H1 (cell line): ENCODE data around the gene TMEM129. TPM values are rescaled to one million over a fixed set of nuclear protein-coding genes. Genes with fewer than 3 reads are reported as not detected.

Experiments
- CTCF ChIA-PET: fragments of 300-600 bp; sonication (Branson Sonifier 250); formaldehyde crosslinking; loops from one replicate; lab custom pipeline; 2021; ENCODE audit not compliant: partially characterized antibody; lab: Charles Lee
- POLR2A ChIA-PET: fragments of 300-600 bp; sonication (Branson Sonifier 250); formaldehyde crosslinking; loops from one replicate; lab custom pipeline; 2021; ENCODE audit warnings: inconsistent platforms; ENCODE audit not compliant: partially characterized antibody; lab: Charles Lee
- DNase-seq, 2 experiments: peaks; one replicate each; pipeline versions ENCODE4 v3.0.0 to v3.0.0-alpha.2; 2010 to 2022; ENCODE audit warnings: low spot score in 2 of 2, low read depth in 1 of 2, mixed read lengths in 1 of 2
- FAIRE-seq: peaks from 2 replicates; lab custom pipeline; 2011; peaks lifted over from hg19 to GRCh38; lab: Jason Lieb, UNC
- H2AFZ ChIP-seq: 2 replicates; pipeline ENCODE4 v1.8.1; 2012; ENCODE audit warnings: low read length, inconsistent platforms
- H2AK5ac ChIP-seq: 2 replicates; pipeline ENCODE4 v1.6.1; 2013; ENCODE audit warnings: low read depth, low read length
- H2BK120ac ChIP-seq: replicated peaks from 2 replicates; pipeline ENCODE3; 2013; ENCODE audit warnings: low read depth, low read length, inconsistent platforms
- H2BK12ac ChIP-seq: 2 replicates; pipeline ENCODE4 v1.6.1; 2013; ENCODE audit warnings: low read depth, low read length
- H2BK15ac ChIP-seq: 2 replicates; pipeline ENCODE4 v1.6.1; 2013; ENCODE audit warnings: low read length
- H2BK20ac ChIP-seq: 2 replicates; pipeline ENCODE4 v1.6.1; 2013; ENCODE audit warnings: low read length
- H2BK5ac ChIP-seq: 2 replicates; pipeline ENCODE4 v1.6.1; 2013; ENCODE audit warnings: low read depth, low read length
- H3K14ac ChIP-seq: 2 replicates; pipeline ENCODE4 v1.6.1; 2013; ENCODE audit warnings: inconsistent platforms; ENCODE audit not compliant: insufficient read length
- H3K18ac ChIP-seq: 2 replicates; pipeline ENCODE4 v1.6.1; 2013; ENCODE audit warnings: low read length; ENCODE audit errors: extremely low read depth
- H3K23ac ChIP-seq: 2 replicates; pipeline ENCODE4 v1.6.1; 2013; ENCODE audit warnings: inconsistent platforms; ENCODE audit not compliant: insufficient read length
- H3K23me2 ChIP-seq: 2 replicates; pipeline ENCODE4 v1.6.1; 2013; ENCODE audit warnings: low read depth, low read length
- H3K27ac ChIP-seq: 2 replicates; pipeline ENCODE4 v1.6.1; 2011; ENCODE audit warnings: low read depth, low read length, inconsistent platforms
- H3K27me3 ChIP-seq, 4 experiments: replicated peaks in 1 of 4; 1 replicate in 1 of 4; 2 replicates in 3 of 4; pipeline versions ENCODE4 v1.6.1 to v1.8.1; 2011 to 2013; ENCODE audit warnings: low read length in 3 of 4, mild to moderate bottlenecking in 3 of 4, inconsistent platforms in 2 of 4, mixed read lengths in 2 of 4, moderate library complexity in 1 of 4; ENCODE audit not compliant: control insufficient read depth in 3 of 4, insufficient read depth in 3 of 4; ENCODE audit errors: extremely low read depth in 1 of 4
- H3K36me3 ChIP-seq, 4 experiments: 2 replicates each; pipeline versions ENCODE4 v1.6.1 to v1.8.1; 2011 to 2013; ENCODE audit warnings: mild to moderate bottlenecking in 4 of 4, low read length in 3 of 4, moderate library complexity in 2 of 4, control low read depth in 1 of 4, inconsistent platforms in 1 of 4; ENCODE audit not compliant: insufficient read depth in 4 of 4, control insufficient read depth in 2 of 4
- H3K4ac ChIP-seq: replicated peaks from 2 replicates; pipeline ENCODE3; 2013; ENCODE audit warnings: low read length, low read depth, mixed read lengths, inconsistent platforms; ENCODE audit not compliant: insufficient read length
- H3K4me1 ChIP-seq, 4 experiments: replicated peaks in 1 of 4; 1 replicate in 1 of 4; 2 replicates in 3 of 4; pipeline versions ENCODE4 v1.6.1 to v1.8.1; 2011 to 2013; ENCODE audit warnings: low read length in 3 of 4, inconsistent platforms in 2 of 4, mixed read lengths in 1 of 4; ENCODE audit not compliant: insufficient read depth in 4 of 4, control insufficient read depth in 3 of 4
- H3K4me2 ChIP-seq, 2 experiments: 2 replicates each; pipeline versions ENCODE4 v1.6.1 to v1.8.1; 2011 to 2013; ENCODE audit warnings: low read depth in 2 of 2, low read length in 2 of 2, control low read depth in 1 of 2, inconsistent platforms in 1 of 2, mild to moderate bottlenecking in 1 of 2; ENCODE audit not compliant: insufficient read depth in 1 of 2
- H3K4me3 ChIP-seq, 4 experiments: fragments of 200-600, 300-600 bp in 1 of 4; sonication (generic), shearing (Covaris generic), sonication (Bioruptor Twin) in 1 of 4; 2 replicates each; pipeline versions ENCODE4 v1.5.1 to v1.8.1; 2011 to 2016; ENCODE audit warnings: low read length in 4 of 4, low read depth in 3 of 4, control low read depth in 2 of 4, inconsistent platforms in 2 of 4, mild to moderate bottlenecking in 2 of 4, mixed read lengths in 1 of 4, moderate library complexity in 1 of 4; ENCODE audit not compliant: insufficient read depth in 2 of 4; ENCODE audit errors: extremely low read depth in 1 of 4
- H3K56ac ChIP-seq: replicated peaks from 2 replicates; pipeline ENCODE3; 2013; ENCODE audit warnings: low read depth, mild to moderate bottlenecking, mixed read lengths, low read length, inconsistent platforms; ENCODE audit not compliant: insufficient read length
- H3K79me1 ChIP-seq: 2 replicates; pipeline ENCODE4 v1.6.1; 2013; ENCODE audit warnings: low read depth, low read length, control low read depth
- H3K79me2 ChIP-seq, 2 experiments: 2 replicates each; pipeline versions ENCODE4 v1.6.1 to v1.8.1; 2012 to 2013; ENCODE audit warnings: low read length in 2 of 2, mild to moderate bottlenecking in 2 of 2, inconsistent platforms in 1 of 2; ENCODE audit not compliant: insufficient read depth in 2 of 2, control insufficient read depth in 1 of 2
- H3K9ac ChIP-seq, 4 experiments: replicated peaks in 1 of 4; 1 replicate in 1 of 4; 2 replicates in 3 of 4; pipeline versions ENCODE4 v1.6.1 to v1.8.1; 2011 to 2013; ENCODE audit warnings: low read depth in 3 of 4, low read length in 3 of 4, control low read depth in 2 of 4, mild to moderate bottlenecking in 2 of 4, moderate library complexity in 2 of 4, inconsistent platforms in 1 of 4; ENCODE audit errors: extremely low read depth in 1 of 4
- H3K9me3 ChIP-seq, 2 experiments: 2 replicates each; pipeline versions ENCODE4 v1.6.1 to v1.8.1; 2012 to 2013; ENCODE audit warnings: mild to moderate bottlenecking in 2 of 2, moderate library complexity in 2 of 2, control low read depth in 1 of 2, inconsistent platforms in 1 of 2, low read depth in 1 of 2, low read length in 1 of 2, mixed read lengths in 1 of 2; ENCODE audit not compliant: insufficient read depth in 2 of 2
- H4K20me1 ChIP-seq, 2 experiments: replicated peaks in 1 of 2; 2 replicates each; pipeline versions ENCODE3 to v1.8.1; 2011 to 2013; ENCODE audit warnings: inconsistent platforms in 2 of 2, low read length in 2 of 2, mild to moderate bottlenecking in 1 of 2; ENCODE audit not compliant: insufficient read depth in 2 of 2, control insufficient read depth in 1 of 2
- H4K5ac ChIP-seq: 2 replicates; pipeline ENCODE4 v1.6.1; 2013; ENCODE audit warnings: low read length, low read depth, mixed read lengths, inconsistent platforms; ENCODE audit not compliant: insufficient read length
- H4K8ac ChIP-seq: 2 replicates; pipeline ENCODE4 v1.8.0; 2013; ENCODE audit warnings: mild to moderate bottlenecking, moderate library complexity, low read length, inconsistent platforms; ENCODE audit not compliant: insufficient read depth; ENCODE audit errors: extremely low read depth
- H4K91ac ChIP-seq: replicated peaks from 2 replicates; pipeline ENCODE3; 2013; ENCODE audit warnings: low read length, mixed read lengths, inconsistent platforms; ENCODE audit not compliant: insufficient read length
- CBX5 ChIP-seq: fragments of 300-800, 300-1000 bp; sonication (generic); IDR thresholded peaks from 2 replicates; pipeline ENCODE4 v1.7.1; 2016; ENCODE audit warnings: antibody characterized with exemption, low read length, low read depth
- CHD1 ChIP-seq: IDR thresholded peaks from 2 replicates; pipeline ENCODE4 v1.6.1; 2012; ENCODE audit warnings: low read depth, low read length, improper control_type of control experiment
- EP300 ChIP-seq, 2 experiments: IDR thresholded peaks; 1 replicate in 1 of 2; 2 replicates in 1 of 2; pipeline ENCODE4 v1.6.1; 2011 to 2012; ENCODE audit warnings: low read depth in 2 of 2, low read length in 2 of 2, mild to moderate bottlenecking in 2 of 2, borderline replicate concordance in 1 of 2, inconsistent platforms in 1 of 2, moderate library complexity in 1 of 2
- JUN ChIP-seq: IDR thresholded peaks from 2 replicates; pipeline ENCODE4 v1.6.1; 2011; ENCODE audit warnings: low read depth, mild to moderate bottlenecking, improper control_type of control experiment, low read length
- RAD21 ChIP-seq, 2 experiments: IDR thresholded peaks in 1 of 2; conservative IDR thresholded peaks in 1 of 2; 2 replicates each; pipeline ENCODE4 v1.6.1; 2011; ENCODE audit warnings: low read depth in 2 of 2, low read length in 2 of 2, improper control_type of control experiment in 1 of 2, inconsistent platforms in 1 of 2, mild to moderate bottlenecking in 1 of 2, moderate library complexity in 1 of 2
- TAF7 ChIP-seq: optimal IDR thresholded peaks from 2 replicates; pipeline ENCODE3; 2011; ENCODE audit warnings: low read depth, mild to moderate bottlenecking, inconsistent platforms, low read length, moderate library complexity, borderline replicate concordance
- TEAD4 ChIP-seq: IDR thresholded peaks from 2 replicates; pipeline ENCODE4 v1.6.1; 2012; ENCODE audit warnings: low read depth, low read length, inconsistent platforms, mixed read lengths
- WGBS, 2 experiments: shearing (Covaris generic) in 1 of 2; methylation state at CpG; one replicate each; pipeline versions ENCODE4 v1.1.6 to v1.1.7; 2013 to 2015; ENCODE audit warnings: low lambda C conversion rate in 2 of 2, mixed read lengths in 2 of 2, inconsistent platforms in 1 of 2, low coverage in 1 of 2, missing lambda C conversion rate in 1 of 2; ENCODE audit not compliant: insufficient replicate concordance in 2 of 2, insufficient coverage in 1 of 2, insufficient read length in 1 of 2; ENCODE audit errors: extremely low coverage in 1 of 2, missing lambda C conversion rate in 1 of 2; 5-methylcytosine and 5-hydroxymethylcytosine counted together
- polyA plus RNA-seq, 7 experiments: library from polyadenylated mRNA; depleted of rRNA in 3 of 7; stranded (reverse) in 5 of 7; unstranded in 2 of 7; fragments of >200 nt in 5 of 7; fragments of 200-250 nt in 2 of 7; gene quantifications; 1 replicate in 5 of 7; 2 replicates in 1 of 7; 4 replicates in 1 of 7; pipeline versions ENCODE4 v1.2.1 to v1.2.3, GENCODE V29; 2011 to 2013; ENCODE audit warnings: missing spikeins in 2 of 7, mixed read lengths in 2 of 7
- total RNA-seq: library from RNA; stranded (reverse); fragmentation: NEBNext Ultra II Directional; extraction: Animal tissue kit (Norgen Biotek cat#: 25700); gene quantifications from 2 replicates; pipeline ENCODE4 v1.2.1, GENCODE V29; 2021
- TF ChIP-seq, protein P1 (sequence below): IDR thresholded peaks from 2 replicates; pipeline ENCODE4 v1.6.1; 2011; ENCODE audit warnings: low read length, improper control_type of control experiment
- TF ChIP-seq, protein P2 (sequence below): IDR thresholded peaks from 2 replicates; pipeline ENCODE4 v1.6.1; 2012; ENCODE audit warnings: inconsistent platforms

The TMEM129 gene
- total and polyA plus RNA-seq, 2 of the 8 experiments (the other 6 are each of a cell fraction or from before 2014, with no cell fraction given) = 31.5 to 58.7 TPM

DNA sequence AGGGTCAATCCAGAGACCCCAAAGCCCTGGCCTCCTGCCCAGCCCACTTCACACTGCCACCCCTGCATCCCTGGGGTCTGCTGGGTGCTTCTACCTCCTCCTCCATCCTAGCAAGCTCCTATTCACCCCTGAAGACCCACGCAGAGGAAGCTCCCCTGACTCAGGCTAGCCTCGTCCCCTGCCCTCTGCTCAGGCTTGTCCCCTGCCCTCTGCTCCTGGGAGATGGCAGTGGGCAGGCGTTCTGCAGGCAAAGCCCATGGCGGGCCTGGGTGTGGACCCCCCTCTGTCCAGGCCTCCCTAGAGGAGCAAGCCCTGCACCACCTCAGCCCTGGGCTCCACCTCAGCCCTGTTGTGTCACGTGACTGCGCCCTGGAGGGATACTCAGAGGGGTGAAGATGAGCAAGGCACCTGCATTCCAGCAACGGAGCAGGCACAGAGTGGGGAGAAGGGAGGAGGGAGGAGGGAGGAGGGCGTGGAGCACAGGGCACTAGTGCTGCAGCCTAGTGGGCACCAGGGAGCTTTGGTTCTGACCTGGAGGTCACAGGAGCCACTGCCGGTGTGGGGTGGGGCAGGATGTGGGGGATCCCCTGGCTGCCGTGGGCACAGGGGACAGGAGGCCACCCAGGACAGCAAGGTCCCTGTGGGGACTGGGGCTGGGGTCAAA, 44.4 kb upstream of the TMEM129 start:
- H2BK15ac ChIP-seq = peak overlapping the region; percentile 88
- 0 out of 2 replicates have a peak overlapping the region, but pooled peaks have one; percentile 15 for H4K8ac ChIP-seq
- CTCF ChIA-PET = interaction anchor here (0.6 to 71.2 kb wide), 3 partner anchors 1 to 648 kb away, joined by 3 to 2507 read pairs (median 2507); partner anchors contain the start of gene FGFR3
- H2BK5ac ChIP-seq = peak overlapping the region; percentile 83; the same call in 1 of the 2 replicates
- H3K27ac ChIP-seq = no peak overlapping the region
- H3K18ac ChIP-seq = peak overlapping the region; percentile 90
- no peak overlapping the region for H3K23ac ChIP-seq
- DNase-seq = no peak
- H3K4me2 ChIP-seq = peak overlapping the region in 1 of 2 experiments; percentile 30; a peak in 1 of 4 replicates
- H2BK20ac ChIP-seq = peak overlapping the region; percentile 95
- no peak overlapping the region for H3K4me3 ChIP-seq
- no peaks in the 10 kb centered on the region for H3K9me3 ChIP-seq
- H3K23me2 ChIP-seq = peaks cover 4% of the 10 kb centered on the region; the same call in 1 of the 2 replicates
- H4K5ac ChIP-seq = no peak overlapping the region
- peak overlapping the region; percentile 97; the same call in 1 of the 2 replicates for H2BK12ac ChIP-seq
- POLR2A ChIA-PET = interaction anchor here (1.0 to 4.9 kb wide), 10 partner anchors 9 to 53 kb away, joined by 3 to 24 read pairs (median 4); partner anchors contain the start of genes FGFR3, SLBP, TACC3 and TMEM129
- no peak for TF ChIP-seq RAD21 (IDR thresholded peaks at IDR 0.05 in 1 of 2, conservative IDR thresholded peaks at IDR 0.05 in 1 of 2; ENCODE audit: low read depth in 2 of 2, low read length in 2 of 2)
- TF ChIP-seq CHD1 = no peak
- TF ChIP-seq CBX5 = no peak
- TF ChIP-seq TAF7 = no peak
- peak; percentile 67 for TF ChIP-seq TEAD4
- TF ChIP-seq, protein P1, sequence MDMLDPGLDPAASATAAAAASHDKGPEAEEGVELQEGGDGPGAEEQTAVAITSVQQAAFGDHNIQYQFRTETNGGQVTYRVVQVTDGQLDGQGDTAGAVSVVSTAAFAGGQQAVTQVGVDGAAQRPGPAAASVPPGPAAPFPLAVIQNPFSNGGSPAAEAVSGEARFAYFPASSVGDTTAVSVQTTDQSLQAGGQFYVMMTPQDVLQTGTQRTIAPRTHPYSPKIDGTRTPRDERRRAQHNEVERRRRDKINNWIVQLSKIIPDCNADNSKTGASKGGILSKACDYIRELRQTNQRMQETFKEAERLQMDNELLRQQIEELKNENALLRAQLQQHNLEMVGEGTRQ = peak; percentile 47; the same call in 1 of the 2 replicates
- TF ChIP-seq, protein P2, sequence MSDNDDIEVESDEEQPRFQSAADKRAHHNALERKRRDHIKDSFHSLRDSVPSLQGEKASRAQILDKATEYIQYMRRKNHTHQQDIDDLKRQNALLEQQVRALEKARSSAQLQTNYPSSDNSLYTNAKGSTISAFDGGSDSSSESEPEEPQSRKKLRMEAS = 0 out of 2 replicates have a peak, but pooled peaks have one; percentile 25
- no peak for TF ChIP-seq EP300 (IDR thresholded peaks at IDR 0.05; ENCODE audit: borderline replicate concordance in 1 of 2, low read depth in 2 of 2, low read length in 2 of 2)
- no peak for TF ChIP-seq JUN
- H3K27me3 ChIP-seq = peaks cover 0 to 5% (median 0%) of the 10 kb centered on the region in 4 experiments; a peak in 2 of 7 replicates
- H4K20me1 ChIP-seq = no peaks in the 10 kb centered on the region
- no peak overlapping the region for H3K56ac ChIP-seq
- H4K91ac ChIP-seq = peak overlapping the region; percentile 45
- H2AFZ ChIP-seq = no peak overlapping the region
- no peaks in the 10 kb centered on the region for H3K79me2 ChIP-seq
- no peak overlapping the region for H3K9ac ChIP-seq
- H2AK5ac ChIP-seq = peak overlapping the region; percentile 78; the same call in 1 of the 2 replicates
- H3K4ac ChIP-seq = peak overlapping the region; percentile 23
- H3K79me1 ChIP-seq = no peaks in the 10 kb centered on the region
- H3K4me1 ChIP-seq = peaks cover 5 to 39% (median 27%) of the 10 kb centered on the region in 4 experiments
- no peaks in the 10 kb centered on the region for H3K36me3 ChIP-seq
- H3K14ac ChIP-seq = no peak overlapping the region
- FAIRE-seq = no peak
- no peak overlapping the region for H2BK120ac ChIP-seq
- WGBS, 2 experiments = 68% methylated on average over 9 of the region's 10 CpGs; no CpG with 5 or more reads in 1 of the 2 experiments
